ENCODE measurements around the gene DNAH10. TPM values are rescaled to one million over a fixed set of nuclear protein-coding genes. Genes with fewer than 3 reads are reported as not detected.
"Not testable (repeated sequence)": the region's sequence is repeated elsewhere in the genome, so short reads cannot be mapped to it uniquely, and the experiment has no call there.

The DNAH10 gene
- total RNA-seq, 1 donor from 2014 or later, result 22.4 TPM

- DNase-seq (ENCODE audit: low spot score in 2 of 2); FAIRE-seq: not testable (repeated sequence)
Measured at GRCh38 chr12:123789422-123789821, 27.3 kb downstream of the DNAH10 start.

DNA sequence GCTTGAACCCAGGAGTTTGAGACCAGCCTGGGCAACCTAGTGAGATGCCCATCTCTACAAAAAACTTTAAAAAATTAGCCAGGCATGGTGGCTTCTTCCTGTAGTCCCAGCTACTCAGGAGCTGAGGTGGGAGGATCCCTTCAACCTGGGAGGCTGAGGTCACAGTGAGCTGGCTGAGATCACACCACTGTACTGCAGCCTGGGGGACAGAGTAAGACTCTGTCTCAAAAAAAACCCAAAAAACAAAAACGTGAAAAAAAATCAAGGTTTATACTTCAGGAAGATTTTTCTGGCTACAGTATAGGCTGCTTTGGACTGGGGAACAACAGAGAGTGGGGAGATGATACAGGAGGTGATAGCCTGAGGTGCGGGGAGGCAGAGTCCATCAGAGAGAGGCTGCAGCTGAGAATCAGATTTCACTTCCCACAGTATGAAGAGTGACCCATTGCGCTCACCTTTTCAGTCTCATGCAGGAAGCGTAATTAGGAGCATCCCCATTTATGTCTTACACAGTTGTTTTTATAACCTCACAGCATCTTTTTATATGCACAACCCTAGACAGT lies 28.9 kb downstream of the DNAH10 start:
- FAIRE-seq (no peak), DNase-seq (ENCODE audit: low spot score in 2 of 2) (no peak)

- FAIRE-seq, result no peak
- no peak for DNase-seq (ENCODE audit: low spot score in 2 of 2)
Measured at GRCh38 chr12:123794027-123794426, 31.9 kb downstream of the DNAH10 start.

DNA sequence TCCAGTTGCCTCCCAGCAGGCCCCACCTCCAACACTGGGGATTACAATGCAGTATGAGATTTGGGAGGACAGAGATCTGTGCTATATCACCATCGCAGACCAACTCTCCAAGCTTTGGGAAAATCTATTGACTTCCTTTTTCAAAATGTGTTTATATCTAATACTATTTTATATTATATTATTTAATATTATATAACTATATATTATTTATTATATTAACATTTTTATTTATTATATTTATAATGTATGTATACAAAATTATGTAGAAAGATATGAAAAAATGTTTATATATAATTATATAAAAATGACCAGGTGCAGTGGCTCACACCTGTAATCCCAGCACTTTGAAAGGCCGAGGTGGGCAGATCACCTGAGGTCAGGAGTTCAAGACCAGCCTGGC lies 36.4 kb downstream of the DNAH10 start:
- no peak for DNase-seq (ENCODE audit: low spot score in 2 of 2)
- FAIRE-seq, result no peak

GRCh38 chr12:123799227-123799626 lies 37.1 kb downstream of the DNAH10 start:
- no peak for FAIRE-seq
- DNase-seq (ENCODE audit: low spot score in 2 of 2), result no peak

- DNase-seq (ENCODE audit: low spot score in 2 of 2) (peak in 1 of 2 donors; percentile 24), FAIRE-seq (no peak)
Measured at GRCh38 chr12:123801573-123802178, 39.6 kb downstream of the DNAH10 start.

- DNase-seq (ENCODE audit: low spot score in 2 of 2), result no peak
- no peak for FAIRE-seq
Measured at GRCh38 chr12:123805173-123805572, 43.1 kb downstream of the DNAH10 start.

DNA sequence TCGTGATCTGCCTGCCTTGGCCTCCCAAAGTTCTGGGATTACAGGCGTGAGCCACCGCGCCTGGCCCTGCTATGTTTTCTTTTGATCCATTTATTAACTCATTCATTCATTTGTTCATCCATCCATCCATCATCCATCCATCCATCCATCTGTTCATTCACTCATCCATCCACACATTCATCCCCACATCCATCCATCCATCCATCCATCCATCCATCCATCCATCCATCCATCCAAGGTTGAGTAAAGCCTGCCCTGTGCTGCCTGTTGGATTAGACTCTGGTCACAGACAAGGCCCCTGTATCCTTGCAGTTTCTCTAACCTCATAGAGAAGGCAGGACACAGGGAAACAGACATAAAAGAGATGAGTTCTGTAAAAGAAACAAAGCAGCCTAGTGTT lies 44.9 kb downstream of the DNAH10 start:
- DNase-seq (ENCODE audit: low spot score in 2 of 2), result no peak
- FAIRE-seq, result no peak

DNA sequence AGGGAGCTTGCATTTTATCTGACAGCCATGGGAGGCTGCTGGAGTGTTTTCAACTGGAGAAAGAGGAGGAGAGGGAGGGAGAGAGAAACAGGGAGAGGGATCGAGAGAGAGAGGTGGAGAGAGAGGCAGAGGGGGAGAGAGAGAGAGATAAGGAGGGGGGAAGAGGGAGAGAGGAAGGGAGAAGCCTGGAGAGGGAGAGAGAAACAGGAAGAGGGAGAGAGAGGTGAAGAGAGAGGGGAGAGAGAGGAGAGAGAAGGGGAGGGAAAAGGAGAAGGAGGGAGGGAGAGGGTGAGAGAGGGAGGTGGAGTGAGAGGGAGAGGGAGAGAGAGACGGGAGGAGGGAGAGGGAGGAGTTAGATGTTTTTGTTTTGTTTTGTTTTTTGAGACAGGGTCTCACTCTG lies 45.6 kb downstream of the DNAH10 start:
- DNase-seq (ENCODE audit: low spot score in 2 of 2) (no peak), FAIRE-seq (no peak)

- no peak for DNase-seq (ENCODE audit: low spot score in 2 of 2)
- no peak for FAIRE-seq
Measured at GRCh38 chr12:123808167-123808566, 46.1 kb downstream of the DNAH10 start.

- FAIRE-seq (no peak), DNase-seq (ENCODE audit: low spot score in 2 of 2) (no peak)
Measured at GRCh38 chr12:123813349-123813748, 51.2 kb downstream of the DNAH10 start.

- no peak for FAIRE-seq
- DNase-seq (ENCODE audit: low spot score in 2 of 2), result peak in 1 of 2 donors; percentile 17
Measured at GRCh38 chr12:123815968-123816367, 53.9 kb downstream of the DNAH10 start.

DNA sequence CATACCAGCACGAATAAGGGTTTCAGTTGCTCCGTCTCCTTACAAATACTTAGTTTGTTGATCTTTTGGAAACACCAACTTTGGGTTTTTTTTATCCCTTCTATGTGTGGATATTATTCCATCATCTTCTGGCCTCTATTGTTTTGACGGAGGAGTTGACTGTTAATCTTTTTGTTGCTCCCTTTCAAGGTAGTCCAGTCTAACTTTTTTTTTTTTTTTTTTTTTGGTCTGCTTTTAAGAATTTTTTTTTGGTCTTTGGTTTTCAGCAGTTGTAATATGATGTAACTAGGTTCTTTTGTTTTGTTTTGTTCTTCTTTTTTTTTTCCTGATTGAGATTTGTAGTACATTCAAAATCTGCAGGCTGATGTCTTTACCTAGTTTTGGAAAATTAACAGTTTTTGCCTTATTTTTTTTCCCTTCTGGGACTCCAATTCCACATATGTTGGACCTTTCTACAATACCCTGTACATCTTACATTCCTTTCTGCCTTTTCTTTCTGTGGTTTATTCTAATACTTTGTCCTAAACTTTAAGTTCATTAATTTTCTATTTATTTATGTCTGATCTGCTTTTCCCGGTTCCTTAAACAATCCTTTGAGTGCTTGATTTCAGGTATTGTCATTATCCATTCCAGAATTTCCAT lies 54.9 kb downstream of the DNAH10 start:
- FAIRE-seq (no peak), DNase-seq (ENCODE audit: low spot score in 2 of 2) (no peak)

GRCh38 chr12:123822804-123823203 lies 60.7 kb downstream of the DNAH10 start:
- DNase-seq (ENCODE audit: low spot score in 2 of 2) (no peak), FAIRE-seq (no peak)

DNA sequence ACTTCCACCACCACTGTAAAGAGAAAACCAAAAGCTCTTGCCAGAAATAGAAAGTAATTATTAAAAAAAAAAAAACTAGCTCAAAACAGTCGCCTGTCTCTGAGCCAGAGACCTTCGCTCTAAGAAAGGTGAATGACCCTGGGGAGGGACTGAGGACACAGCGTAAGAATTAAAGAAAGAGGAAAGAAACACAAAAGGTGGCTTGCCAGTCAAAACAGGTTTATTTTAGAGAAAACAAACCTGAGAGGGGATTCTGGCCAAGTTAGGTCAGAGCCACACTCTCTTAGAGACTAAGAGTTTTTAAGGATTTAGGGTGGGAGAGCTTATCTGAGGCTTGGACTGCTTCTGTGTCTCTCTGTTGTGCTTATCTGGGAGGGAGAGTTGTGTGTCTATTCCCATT lies 66.0 kb downstream of the DNAH10 start:
- FAIRE-seq (no peak), DNase-seq (ENCODE audit: low spot score in 2 of 2) (no peak)

DNA sequence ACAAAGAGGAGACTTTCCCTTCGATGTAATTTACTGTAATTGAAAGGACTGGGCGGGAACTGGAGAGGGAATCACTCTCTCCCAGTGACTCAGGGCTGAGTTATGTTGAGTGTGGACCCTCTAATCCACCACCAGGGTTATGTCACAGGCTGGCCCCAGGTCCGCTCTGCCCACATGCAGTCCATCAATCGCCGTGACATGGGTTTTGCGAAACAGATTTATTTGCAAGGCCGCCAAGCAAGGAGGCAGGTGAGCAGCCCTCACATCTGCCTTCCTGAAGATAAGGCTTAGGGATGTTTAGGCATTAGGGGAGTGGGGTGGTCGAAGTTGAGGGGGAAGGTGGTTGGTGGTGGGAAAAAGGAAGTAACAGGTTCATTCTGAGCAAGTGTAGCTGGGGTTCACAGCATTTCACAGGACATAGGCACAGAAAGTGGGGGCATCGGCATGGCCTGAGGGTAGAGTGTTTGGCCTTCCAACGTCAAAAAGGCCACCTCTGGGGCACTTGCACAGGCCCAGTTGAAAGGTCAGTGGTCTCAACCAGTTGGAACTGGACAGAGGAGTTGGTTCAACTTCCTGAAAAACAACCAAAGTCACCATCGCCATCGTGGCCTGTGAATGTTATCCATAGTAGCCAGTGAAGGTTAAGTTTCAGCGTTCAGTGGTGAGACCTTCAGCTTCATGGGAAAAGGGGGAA lies 66.9 kb downstream of the DNAH10 start:
- DNase-seq (ENCODE audit: low spot score in 2 of 2) (no peak), FAIRE-seq (no peak)

GRCh38 chr12:123829561-123829960 lies 67.5 kb downstream of the DNAH10 start:
- FAIRE-seq (no peak), DNase-seq (ENCODE audit: low spot score in 2 of 2) (no peak)

DNA sequence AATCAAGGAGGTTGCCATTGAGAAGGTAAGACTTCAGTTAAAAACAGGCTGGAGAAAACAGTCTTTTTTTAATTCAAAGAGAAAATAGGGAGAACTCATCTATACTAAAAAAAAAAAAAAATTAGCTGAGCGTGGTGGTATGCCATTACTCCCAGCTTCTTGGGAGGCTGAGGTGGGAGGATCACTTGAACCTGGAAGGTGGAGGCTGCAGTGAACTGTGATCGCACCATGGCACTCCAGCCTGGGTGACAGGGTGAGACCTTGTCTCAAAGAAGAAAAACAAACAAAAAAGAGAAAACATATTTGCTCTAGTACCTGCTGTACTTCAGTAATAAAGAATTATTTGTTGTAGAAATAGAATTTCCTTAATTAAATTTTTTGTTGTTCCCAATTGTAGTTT lies 68.6 kb downstream of the DNAH10 start:
- FAIRE-seq (no peak), DNase-seq (ENCODE audit: low spot score in 2 of 2) (no peak)

DNA sequence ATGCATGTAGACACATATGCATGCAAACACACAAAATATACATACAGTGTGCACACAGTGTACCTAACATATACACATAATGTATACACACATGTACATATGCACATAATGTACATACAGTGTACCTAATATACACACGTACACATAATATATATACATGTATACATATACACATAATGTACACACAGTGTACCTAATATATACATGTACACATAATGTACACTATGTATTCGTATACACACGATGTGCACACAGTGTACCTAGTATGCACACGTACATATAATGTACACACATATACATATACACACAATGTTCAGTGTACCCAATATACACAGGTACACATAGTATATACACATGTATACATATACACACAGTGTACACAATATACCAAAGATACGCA lies 70.0 kb downstream of the DNAH10 start:
- no peak for FAIRE-seq
- no peak for DNase-seq (ENCODE audit: low spot score in 2 of 2)

DNA sequence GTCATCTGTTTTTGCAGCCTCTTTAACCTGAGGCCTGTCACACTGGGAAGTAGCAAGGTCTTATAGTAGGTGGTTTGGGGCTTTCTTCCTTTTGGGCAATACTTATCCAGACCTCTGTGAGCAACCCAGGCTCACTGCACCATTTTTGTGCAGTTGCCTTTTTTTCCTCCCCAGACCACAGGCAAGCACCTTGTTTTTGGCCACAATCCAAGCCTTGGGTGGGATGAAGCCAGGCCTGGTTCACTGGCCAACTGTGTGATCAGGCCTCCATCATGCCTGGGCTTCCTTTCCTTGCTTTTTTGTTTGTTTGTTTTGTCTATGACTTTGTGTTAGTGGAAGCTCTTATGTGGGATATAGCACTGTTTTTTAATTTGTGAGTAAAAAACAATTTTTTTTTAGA lies 71.7 kb downstream of the DNAH10 start:
- no peak for FAIRE-seq
- no peak for DNase-seq (ENCODE audit: low spot score in 2 of 2)

GRCh38 chr12:123834845-123835244 lies 72.7 kb downstream of the DNAH10 start:
- FAIRE-seq (no peak), DNase-seq (ENCODE audit: low spot score in 2 of 2) (no peak)

GRCh38 chr12:123836292-123836691 lies 74.2 kb downstream of the DNAH10 start:
- no peak for DNase-seq (ENCODE audit: low spot score in 2 of 2)
- FAIRE-seq, result no peak
